ENCODE measurements around the gene CACHD1.
"Not testable (repeated sequence)": the region's sequence is repeated elsewhere in the genome, so short reads cannot be mapped to it uniquely, and the experiment has no call there.

Gene CACHD1

DNA sequence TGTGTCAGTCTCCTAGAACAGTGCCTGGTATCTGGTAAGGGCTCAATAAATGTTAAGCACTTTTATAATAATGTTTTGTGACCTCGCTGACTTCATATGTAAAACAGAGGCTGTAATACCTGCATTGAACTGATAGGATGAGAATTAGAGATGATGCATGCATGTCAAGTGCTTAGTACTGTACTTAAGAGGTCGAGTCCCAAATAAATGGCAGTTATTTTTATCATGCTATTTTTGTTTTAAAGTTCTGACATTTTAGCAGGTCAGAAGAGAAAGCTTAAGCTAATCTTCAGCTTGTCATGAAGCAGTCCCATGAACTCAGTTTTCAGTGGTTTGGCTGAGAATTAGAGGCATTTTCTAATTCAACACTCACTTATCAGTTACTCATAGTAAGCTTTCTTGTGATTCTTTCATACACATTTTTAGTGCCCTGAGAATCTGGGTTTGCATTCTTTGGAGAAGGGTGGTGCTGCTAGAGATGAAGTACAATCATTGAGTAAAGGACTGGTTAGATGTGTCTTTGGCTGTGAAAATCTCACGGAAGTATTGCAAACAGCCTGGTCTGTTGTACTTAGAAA, 199.3 kb downstream of the CACHD1 start:
- no peak for DNase-seq

DNA sequence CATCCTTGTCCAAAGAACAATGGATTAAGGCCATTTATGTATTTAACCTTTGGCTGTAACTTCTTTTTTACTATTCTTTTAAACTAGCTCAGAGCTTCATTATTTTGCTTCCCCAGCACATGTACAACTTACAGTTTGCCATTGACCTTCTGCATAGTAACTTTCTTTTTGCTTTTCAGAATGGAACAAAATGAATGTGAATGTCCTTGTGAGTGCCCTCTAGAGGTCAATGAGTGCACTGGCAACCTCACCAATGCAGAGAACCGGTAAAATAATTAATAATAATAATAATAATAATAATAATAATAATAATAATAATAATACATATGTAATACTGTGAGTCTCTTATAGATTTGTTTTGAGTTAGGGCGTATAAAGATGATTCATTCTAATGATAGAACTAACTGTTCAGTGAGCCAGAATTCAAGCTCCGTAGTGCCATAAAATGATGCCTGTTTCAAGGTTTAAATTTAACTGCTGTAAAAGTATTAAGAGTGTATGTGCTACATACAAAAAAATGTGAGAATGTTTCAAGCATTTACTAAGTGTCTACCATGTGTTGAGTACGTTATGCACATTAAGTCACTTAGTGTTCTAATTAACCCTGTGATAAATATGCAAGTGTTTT, 205.9 kb downstream of the CACHD1 start:
- no peak for DNase-seq

DNA sequence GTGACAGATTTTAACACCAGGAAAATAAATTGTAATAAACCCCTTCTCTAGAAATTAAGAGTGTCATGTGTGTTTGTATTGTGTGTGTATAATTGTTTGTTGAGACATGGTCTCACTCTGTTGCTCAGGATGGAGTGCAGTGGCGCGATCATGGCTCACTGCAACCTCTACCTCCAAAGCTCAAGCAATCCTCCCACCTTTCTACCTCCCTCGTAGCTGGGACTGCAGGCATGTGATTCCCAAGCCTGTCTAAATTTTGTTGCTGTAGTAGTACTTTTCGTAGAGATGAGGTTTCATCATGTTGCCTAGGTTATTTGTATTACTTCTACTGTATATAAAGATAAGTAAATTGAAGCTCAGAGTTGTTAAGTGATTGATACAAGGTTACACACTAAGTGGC, 206.5 kb downstream of the CACHD1 start:
- no peak for DNase-seq

DNA sequence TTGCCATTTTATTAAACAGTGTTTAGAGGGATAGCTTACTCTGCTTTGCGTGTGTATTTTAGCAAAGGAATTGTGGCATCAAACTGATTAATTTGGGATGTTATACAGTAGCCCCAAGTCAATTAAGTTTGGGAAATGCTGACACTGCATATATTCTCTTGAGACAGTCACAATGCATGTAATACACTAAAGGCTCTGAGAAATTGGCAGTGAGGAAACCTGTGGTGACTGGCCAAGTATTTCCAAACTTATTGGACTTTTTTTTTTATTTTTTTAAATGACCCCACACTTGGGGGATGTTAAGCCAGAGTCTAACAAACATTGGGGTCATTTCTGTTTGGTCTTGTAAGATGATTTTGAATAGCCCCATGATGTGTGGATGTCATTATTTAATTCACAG, 207.6 kb downstream of the CACHD1 start:
- DNase-seq: no peak

- DNase-seq: no peak
These were observed 208.4 kb downstream of the CACHD1 start for GRCh38 chr1:64678366-64678765.

- no peak for DNase-seq
These were observed 209.2 kb downstream of the CACHD1 start for GRCh38 chr1:64679177-64679576.

GRCh38 chr1:64680599-64680998, 210.7 kb downstream of the CACHD1 start:
- DNase-seq: no peak

DNA sequence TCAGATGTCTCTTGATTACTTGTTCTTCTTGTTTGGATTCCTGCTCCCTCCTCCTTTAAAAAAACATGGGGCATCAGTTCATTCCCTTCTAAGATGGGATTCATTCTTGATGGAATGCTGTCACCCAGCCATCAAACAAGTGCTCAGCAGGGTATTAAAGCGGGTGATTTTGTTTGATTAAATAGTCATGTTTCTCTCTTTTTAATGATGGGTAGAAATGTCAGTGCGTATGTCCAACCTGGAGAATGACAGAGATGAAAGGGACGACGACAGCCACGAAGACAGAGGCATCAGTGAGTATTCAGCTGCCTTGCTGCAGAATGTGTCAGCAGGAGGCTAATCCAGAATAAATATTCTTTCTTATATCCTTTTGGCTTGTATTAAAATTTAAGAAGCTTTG, 211.1 kb downstream of the CACHD1 start:
- DNase-seq: no peak

GRCh38 chr1:64683419-64683818, 213.5 kb downstream of the CACHD1 start:
- DNase-seq: no peak

DNA sequence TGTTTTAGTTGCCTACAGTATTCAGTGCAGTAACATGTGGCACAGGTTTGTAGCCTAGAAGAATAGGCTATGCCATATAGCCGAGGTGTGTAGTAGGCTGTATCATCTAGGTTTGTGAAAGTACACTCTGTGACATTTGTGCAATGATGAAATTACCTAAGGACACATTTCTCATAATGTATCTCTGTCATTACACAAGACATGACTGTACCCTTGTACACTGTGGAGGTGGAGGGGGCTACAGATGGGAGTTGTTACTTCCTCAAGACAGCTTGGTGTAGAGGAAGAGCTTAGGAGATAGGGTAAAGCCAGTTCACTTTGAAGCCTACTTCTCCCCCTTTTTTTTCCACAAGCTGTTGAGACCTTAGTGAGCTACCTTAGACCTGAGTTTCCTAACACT, 215.3 kb downstream of the CACHD1 start:
- no peak for DNase-seq

DNA sequence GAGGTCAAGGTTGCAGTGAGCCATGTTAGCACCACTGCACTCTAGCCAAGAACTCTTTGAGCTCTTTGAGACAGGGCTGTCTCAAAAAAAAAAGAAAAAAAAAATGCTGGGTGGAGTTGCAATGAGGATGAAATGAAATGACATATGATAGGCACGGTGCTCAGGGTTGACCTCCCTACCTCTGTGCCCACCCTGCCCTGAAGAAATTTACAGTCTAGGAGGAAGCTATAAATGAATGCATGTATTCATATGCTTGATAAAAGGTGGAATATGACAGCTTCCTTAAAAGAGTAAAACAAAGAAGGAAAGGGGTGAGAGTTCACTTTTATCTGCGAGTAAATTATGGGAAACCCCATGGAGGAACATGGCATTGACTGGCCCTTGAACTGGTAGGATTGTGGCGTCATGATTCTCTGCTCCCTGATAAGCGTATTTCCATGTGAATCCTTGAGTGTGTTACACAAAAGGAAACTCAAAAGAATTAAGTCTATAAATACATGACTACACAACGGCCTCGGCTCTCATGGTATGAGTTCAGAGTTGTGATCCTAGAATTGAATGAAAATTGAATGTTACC, 215.9 kb downstream of the CACHD1 start:
- no peak for DNase-seq

- DNase-seq: peak; percentile 33
These were observed 217.1 kb downstream of the CACHD1 start for GRCh38 chr1:64686828-64687724.

DNA sequence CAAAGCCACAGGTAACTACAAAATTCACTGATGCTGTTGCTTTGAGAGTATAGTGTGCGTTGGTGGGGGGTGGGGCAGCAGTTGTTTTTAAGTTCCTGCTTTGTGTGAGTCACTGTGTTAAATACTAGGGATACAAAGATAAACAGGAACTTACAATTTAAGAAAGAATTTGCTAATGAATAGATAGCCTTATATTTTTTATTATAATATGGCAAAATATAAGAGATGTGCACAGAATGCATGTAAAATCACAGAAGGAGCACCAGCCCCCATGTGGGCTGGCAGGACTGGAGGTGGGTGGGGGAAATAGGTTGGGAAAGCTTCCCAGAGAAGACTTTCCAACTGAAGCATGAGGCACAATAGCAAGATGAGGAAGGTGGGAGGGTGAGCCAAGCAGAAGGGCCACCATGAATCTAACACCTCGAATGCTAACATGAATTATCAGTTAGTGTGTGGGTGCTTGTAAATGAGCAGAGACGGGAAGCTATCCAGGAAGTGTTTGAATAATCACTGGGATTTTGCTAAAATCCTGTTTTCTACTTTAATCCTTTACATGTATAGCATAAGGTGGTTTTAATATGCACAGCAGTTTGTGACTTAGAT, 217.9 kb downstream of the CACHD1 start:
- DNase-seq: no peak

DNA sequence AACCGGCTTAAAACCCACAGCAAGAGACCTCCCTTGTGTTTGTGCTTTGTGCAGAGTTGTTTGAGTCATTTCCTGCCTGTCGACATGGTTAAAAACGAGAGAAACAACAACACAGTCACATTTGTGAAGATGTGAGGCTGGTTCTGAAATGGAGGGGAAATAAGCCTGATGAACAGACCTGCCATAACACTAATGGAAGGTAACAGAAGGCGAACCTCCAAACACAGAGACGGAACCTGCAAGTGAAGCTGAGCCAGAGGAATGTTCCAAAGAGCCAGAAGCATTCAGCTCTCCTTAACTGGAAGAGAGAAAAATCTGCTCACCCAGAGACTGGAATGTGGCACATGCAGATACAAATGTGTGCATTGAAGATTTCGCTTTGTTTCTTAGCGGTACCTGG, 221.7 kb downstream of the CACHD1 start:
- DNase-seq: no peak

DNA sequence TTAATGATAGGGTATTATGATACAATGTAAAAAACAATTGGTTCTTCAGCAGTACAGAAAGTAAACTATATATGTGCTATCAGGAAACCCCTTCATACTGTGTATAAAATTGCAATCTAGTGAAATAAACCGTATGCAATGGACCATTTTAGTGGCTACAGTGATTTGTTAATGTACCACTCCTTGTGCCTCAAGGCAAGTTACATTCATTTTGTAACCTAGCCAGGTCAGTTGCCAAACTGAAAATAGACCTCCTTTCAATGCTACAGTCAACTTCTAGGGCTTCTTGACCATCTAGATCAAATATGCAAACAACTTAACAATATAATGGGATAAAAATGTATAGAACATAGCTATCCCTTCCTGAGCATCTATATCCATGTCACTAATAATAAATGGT, 223.0 kb downstream of the CACHD1 start:
- no peak for DNase-seq

- no peak for DNase-seq
These were observed 223.5 kb downstream of the CACHD1 start for GRCh38 chr1:64693406-64693805.

GRCh38 chr1:64696879-64697278, 226.9 kb downstream of the CACHD1 start:
- no peak for DNase-seq

- no peak for DNase-seq
These were observed 229.4 kb downstream of the CACHD1 start for GRCh38 chr1:64699327-64699726.

- DNase-seq: no peak
These were observed 231.1 kb downstream of the CACHD1 start for GRCh38 chr1:64701071-64701470.

GRCh38 chr1:64701886-64702285, 232.0 kb downstream of the CACHD1 start:
- DNase-seq: no peak

DNA sequence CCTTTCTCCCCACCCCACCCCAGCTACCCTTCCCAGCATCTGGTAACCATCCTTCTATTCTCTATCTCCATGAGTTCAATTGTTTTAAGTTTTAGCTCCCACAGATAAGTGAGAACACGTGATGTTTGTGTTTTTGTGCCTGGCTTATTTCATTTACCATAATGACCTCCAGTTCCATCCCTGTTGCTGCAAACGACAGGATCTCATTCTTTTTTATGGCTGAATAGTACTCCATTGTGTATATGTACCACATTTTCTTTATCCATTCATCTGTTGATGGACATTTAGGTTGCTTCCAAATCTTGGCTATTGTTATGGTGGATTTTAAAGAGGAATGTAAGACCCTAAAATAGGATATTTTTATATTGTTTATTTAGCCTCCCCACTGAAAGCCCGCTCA, 232.7 kb downstream of the CACHD1 start:
- not testable (repeated sequence) for DNase-seq

DNA sequence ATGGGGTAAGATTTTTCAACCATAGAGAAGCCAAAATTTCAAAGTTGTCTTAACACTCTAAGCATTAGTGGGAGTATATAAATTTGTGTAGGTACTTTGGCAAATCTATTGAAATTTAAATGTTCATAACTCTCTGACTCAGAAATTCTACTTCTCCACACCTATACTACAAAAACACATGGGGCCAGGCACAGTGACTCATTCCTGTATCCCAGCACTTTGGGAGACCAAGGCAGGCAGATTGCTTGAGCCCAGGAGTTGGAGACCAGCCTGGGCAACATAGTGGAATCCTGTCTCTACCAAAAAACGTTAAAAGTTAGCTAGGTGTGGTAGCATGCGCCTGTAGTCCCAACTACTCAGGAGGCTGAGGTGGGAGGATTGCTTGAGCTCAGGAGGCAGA, 233.7 kb downstream of the CACHD1 start:
- no peak for DNase-seq

DNA sequence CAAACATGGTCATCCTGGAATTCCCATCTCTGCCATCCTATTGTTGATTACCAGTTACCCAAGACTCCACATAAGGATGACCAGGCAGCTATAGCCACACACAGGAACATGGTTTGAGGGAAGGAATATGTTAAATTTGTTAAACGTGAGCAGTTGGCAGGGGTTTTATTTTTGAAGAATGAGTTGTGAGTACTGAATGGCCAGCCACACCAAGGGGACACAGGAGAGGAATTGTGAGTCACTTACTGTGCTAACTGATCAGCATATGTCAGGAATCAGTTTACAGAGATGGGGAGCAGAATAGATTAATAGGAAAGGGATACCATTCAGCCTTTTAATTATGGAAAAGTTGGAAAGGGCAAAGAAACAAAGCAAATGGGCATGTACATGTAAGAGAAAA, 235.7 kb downstream of the CACHD1 start:
- DNase-seq: no peak
